Activated CD8-positive, alpha-beta memory T cell treated with anti-CD3 and anti-CD28 coated beads, Interleukin-2, amount 50 U/mL, for 1 hour (primary cell): ENCODE results near the gene ZIC2.

ENCODE experiments used
- DNase-seq: peaks from one replicate; pipeline ENCODE4 v3.0.0-alpha.2; 2020; ENCODE audit errors: extremely low read depth

ZIC2 gene

GRCh38 chr13:99986741-99987140 is 5.2 kb downstream of the ZIC2 start:
- DNase-seq: no peak

- DNase-seq: no peak
Measured at GRCh38 chr13:99987154-99988019, 5.8 kb downstream of the ZIC2 start.

- DNase-seq: no peak
Measured at GRCh38 chr13:99988529-99989275, 7.1 kb downstream of the ZIC2 start.

GRCh38 chr13:99989276-99990125 is 7.9 kb downstream of the ZIC2 start:
- no peak for DNase-seq

GRCh38 chr13:99990126-99990977 is 8.8 kb downstream of the ZIC2 start:
- no peak for DNase-seq

GRCh38 chr13:99991013-99991827 is 9.6 kb downstream of the ZIC2 start:
- no peak for DNase-seq

- DNase-seq: no peak
Measured at GRCh38 chr13:99991828-99992775, 10.5 kb downstream of the ZIC2 start.

- no peak for DNase-seq
Measured at GRCh38 chr13:99992949-99993351, 11.4 kb downstream of the ZIC2 start.

GRCh38 chr13:99993660-99994637 is 12.4 kb downstream of the ZIC2 start:
- DNase-seq: no peak

GRCh38 chr13:99994638-99995020 is 13.0 kb downstream of the ZIC2 start:
- DNase-seq: no peak

GRCh38 chr13:99995104-99995588 is 13.6 kb downstream of the ZIC2 start:
- no peak for DNase-seq

- DNase-seq: no peak
Measured at GRCh38 chr13:99995589-99996380, 14.2 kb downstream of the ZIC2 start.

- no peak for DNase-seq
Measured at GRCh38 chr13:99996381-99996973, 14.9 kb downstream of the ZIC2 start.

GRCh38 chr13:99997702-99998214 is 16.2 kb downstream of the ZIC2 start:
- no peak for DNase-seq

GRCh38 chr13:99998261-99998660 is 16.7 kb downstream of the ZIC2 start:
- DNase-seq: no peak

- no peak for DNase-seq
Measured at GRCh38 chr13:100014621-100015020, 33.0 kb downstream of the ZIC2 start.
